Body of pancreas (tissue), 4 donors: Measurements from ENCODE around the gene C3orf80. TPM values are rescaled to one million over a fixed set of nuclear protein-coding genes. Genes with fewer than 3 reads are reported as not detected.
A peak's percentile ranks its signal among the peaks of the same experiment; 100 is the strongest.

Source experiments
- ATAC-seq: fragments of 150-250 bp; one replicate; pipeline ENCODE4 v1.9.1; 2016
- DNase-seq, 4 donors: peaks; one replicate each; pipeline ENCODE4 v3.0.0-alpha.2; 2019
- H3K27ac ChIP-seq, 4 donors: fragments of 200-600 bp; sonication (generic); 1 replicate in 3 of 4; 2 replicates in 1 of 4; pipeline versions ENCODE4 v1.5.1 to v1.6.1; 2016 to 2019; ENCODE audit warnings: mild to moderate bottlenecking in 1 of 4, mixed read lengths in 1 of 4, moderate library complexity in 1 of 4
- H3K27me3 ChIP-seq, 2 donors: fragments of 200-600 bp; sonication (generic); one replicate each; pipeline ENCODE4 v1.6.0; 2016; ENCODE audit warnings: mild to moderate bottlenecking in 1 of 2
- H3K36me3 ChIP-seq, 2 donors: fragments of 200-600 bp; sonication (generic); replicated peaks in 1 of 2; 2 replicates each; pipeline ENCODE4 v1.5.1; 2016; ENCODE audit warnings: low read depth in 2 of 2; ENCODE audit not compliant: insufficient read depth in 1 of 2
- H3K4me1 ChIP-seq: fragments of 200-600 bp; sonication (generic); one replicate; pipeline ENCODE4 v1.6.0; 2016
- H3K4me3 ChIP-seq, 2 donors: fragments of 200-600 bp; sonication (generic); 1 replicate in 1 of 2; 2 replicates in 1 of 2; pipeline ENCODE4 v1.5.1; 2016 to 2019
- H3K9me3 ChIP-seq, 3 donors: fragments of 200-600 bp; sonication (generic); 1 replicate in 2 of 3; 2 replicates in 1 of 3; pipeline ENCODE4 v1.5.1; 2016
- CTCF ChIP-seq, 7 experiments: fragments of 450-650 bp in 4 of 7; fragments of 200-600 bp in 3 of 7; sonication (generic) in 3 of 7; IDR thresholded peaks; one replicate each; pipeline ENCODE4 v1.5.1; 2016 to 2019; ENCODE audit warnings: antibody characterized with exemption in 7 of 7
- POLR2A ChIP-seq, 3 donors: fragments of 450-650 bp; IDR thresholded peaks; one replicate each; pipeline ENCODE4 v1.6.1; 2016; ENCODE audit warnings: antibody characterized with exemption in 3 of 3, mild to moderate bottlenecking in 2 of 3
- WGBS, 2 donors: methylation state at CpG; one replicate each; pipeline ENCODE4 v1.1.5; 2017; 5-methylcytosine and 5-hydroxymethylcytosine counted together
- intact Hi-C: fragments of 100-400 bp; cut with DNase I; formaldehyde crosslinking; loops from one replicate; pipeline ENCODE4 v1.15.1; 2023
- total RNA-seq, 2 donors: library from RNA; depleted of rRNA; stranded (reverse); fragments of >200 nt; gene quantifications; one replicate each; pipeline ENCODE4 v1.1.0, GENCODE V29; 2016

C3orf80 gene
- total RNA-seq, 2 donors from 2014 or later = 0.52 to 1.3 TPM

GRCh38 chr3:160220038-160220437 lies 5.2 kb upstream of the C3orf80 start:
- Histone ChIP-seq H3K4me1 (peaks cover 3% of the 10 kb centered on the region), H3K9me3 (no peaks in the 10 kb centered on the region), H3K36me3 (no peaks in the 10 kb centered on the region), H3K27ac (no peak overlapping the region), H3K27me3 (no peaks in the 10 kb centered on the region), H3K4me3 (no peak overlapping the region)
- no peak for TF ChIP-seq POLR2A (IDR thresholded peaks at IDR 0.05)
- no peak for TF ChIP-seq CTCF (IDR thresholded peaks at IDR 0.05)
- DNase-seq (no peak), ATAC-seq (no peak)
- WGBS, 2 donors = 93 to 94% methylated on average over 2 of the region's 2 CpGs
- intact Hi-C loops = no loop called here

GRCh38 chr3:160221019-160221418 lies 4.2 kb upstream of the C3orf80 start:
- 30 to 50% methylated on average over 2 of the region's 2 CpGs for WGBS, 2 donors
- Histone ChIP-seq H3K36me3 (no peaks in the 10 kb centered on the region), H3K9me3 (no peaks in the 10 kb centered on the region), H3K27ac (no peak overlapping the region), H3K27me3 (no peaks in the 10 kb centered on the region), H3K4me3 (no peak overlapping the region), H3K4me1 (peaks cover 13% of the 10 kb centered on the region)
- ATAC-seq (no peak), DNase-seq (no peak)
- TF ChIP-seq POLR2A (IDR thresholded peaks at IDR 0.05) = no peak
- TF ChIP-seq CTCF (IDR thresholded peaks at IDR 0.05) = no peak
- intact Hi-C loops = no loop called here

- Histone ChIP-seq H3K4me1 (peaks cover 21% of the 10 kb centered on the region), H3K27ac (no peak overlapping the region), H3K36me3 (no peaks in the 10 kb centered on the region), H3K9me3 (no peaks in the 10 kb centered on the region), H3K27me3 (peaks cover 0 to 13% of the 10 kb centered on the region in 2 donors), H3K4me3 (no peak overlapping the region)
- intact Hi-C loops = no loop called here
- WGBS, 2 donors = 27 to 46% methylated on average over 12 of the region's 12 CpGs
- no peak for TF ChIP-seq POLR2A (IDR thresholded peaks at IDR 0.05)
- no peak for TF ChIP-seq CTCF (IDR thresholded peaks at IDR 0.05)
- DNase-seq (no peak), ATAC-seq (no peak)
These were observed 966 bp upstream of the C3orf80 start for GRCh38 chr3:160224256-160224655.

GRCh38 chr3:160224811-160225175 lies 429 bp upstream of the C3orf80 start:
- Histone ChIP-seq H3K27me3 (peaks cover 0 to 17% of the 10 kb centered on the region in 2 donors), H3K9me3 (no peaks in the 10 kb centered on the region), H3K27ac (no peak overlapping the region), H3K36me3 (no peaks in the 10 kb centered on the region), H3K4me1 (peaks cover 21% of the 10 kb centered on the region), H3K4me3 (peak overlapping the region; percentile 34 to 42)
- ATAC-seq (no peak), DNase-seq (no peak)
- intact Hi-C loops = no loop called here
- WGBS, 2 donors = 5 to 13% methylated on average over 10 to 16 of the region's 16 CpGs
- TF ChIP-seq CTCF (IDR thresholded peaks at IDR 0.05) (no peak), POLR2A (IDR thresholded peaks at IDR 0.05) (no peak)
